KMS-11 (cell line): Measurements from ENCODE around the gene PLSCR4.

ENCODE experiments used
- H2AFZ ChIP-seq: fragments of 200-600 bp; sonication (generic); 2 replicates; pipeline ENCODE4 v1.6.1; 2016; ENCODE audit warnings: antibody characterized with exemption, mixed run types, low read depth
- H3K27ac ChIP-seq: fragments of 200-600 bp; sonication (generic); 2 replicates; pipeline ENCODE4 v1.6.1; 2016; ENCODE audit warnings: mild to moderate bottlenecking, mixed run types
- H3K27me3 ChIP-seq: fragments of 200-600 bp; sonication (generic); 2 replicates; pipeline ENCODE4 v1.6.1; 2017; ENCODE audit warnings: mild to moderate bottlenecking, low read depth, mixed run types, moderate library complexity; ENCODE audit not compliant: insufficient read depth
- H3K36me3 ChIP-seq: fragments of 200-600 bp; sonication (generic); 2 replicates; pipeline ENCODE4 v1.6.1; 2017; ENCODE audit warnings: mild to moderate bottlenecking, mixed run types; ENCODE audit not compliant: insufficient read depth
- H3K4me1 ChIP-seq: fragments of 200-600 bp; sonication (generic); 2 replicates; pipeline ENCODE4 v1.6.1; 2016; ENCODE audit warnings: mild to moderate bottlenecking, low read depth, mixed run types; ENCODE audit not compliant: poor library complexity, severe bottlenecking
- H3K4me2 ChIP-seq: fragments of 200-600 bp; sonication (generic); 2 replicates; pipeline ENCODE4 v1.7.0; 2016; ENCODE audit warnings: mild to moderate bottlenecking, mixed run types
- H3K4me3 ChIP-seq: fragments of 200-600 bp; sonication (generic); IDR thresholded peaks from 2 replicates; pipeline ENCODE4 v1.6.1; 2017; ENCODE audit warnings: low read depth, low read length, mixed read lengths; ENCODE audit not compliant: insufficient read depth
- H3K79me2 ChIP-seq: fragments of 200-600 bp; sonication (generic); 2 replicates; pipeline ENCODE4 v1.6.1; 2016; ENCODE audit warnings: low read depth, mixed run types; ENCODE audit not compliant: insufficient read depth
- H3K9ac ChIP-seq: fragments of 200-600 bp; sonication (generic); 2 replicates; pipeline ENCODE4 v1.6.1; 2016; ENCODE audit warnings: mild to moderate bottlenecking, mixed run types
- H4K20me1 ChIP-seq: fragments of 200-600 bp; sonication (generic); 2 replicates; pipeline ENCODE4 v1.6.1; 2016; ENCODE audit warnings: mild to moderate bottlenecking, mixed run types; ENCODE audit not compliant: insufficient read depth
- CTCF ChIP-seq: fragments of 200-600 bp; sonication (generic); conservative IDR thresholded peaks from 2 replicates; pipeline ENCODE4 v1.6.1; 2017; ENCODE audit warnings: low read depth, mild to moderate bottlenecking, antibody characterized with exemption, low read length, moderate library complexity, mixed read lengths

Gene PLSCR4

GRCh38 chr3:146166415-146166821, 84.5 kb downstream of the PLSCR4 start:
- H2AFZ ChIP-seq, result no peak overlapping the region
- H3K4me1 ChIP-seq, result no peaks in the 10 kb centered on the region
- H3K27ac ChIP-seq, result no peak overlapping the region

GRCh38 chr3:146165877-146166276, 85.0 kb downstream of the PLSCR4 start:
- H3K4me1 ChIP-seq, result no peaks in the 10 kb centered on the region
- H3K36me3 ChIP-seq, result no peaks in the 10 kb centered on the region
- no peaks in the 10 kb centered on the region for H4K20me1 ChIP-seq
- no peak overlapping the region for H3K4me3 ChIP-seq
- no peak for TF ChIP-seq CTCF
- no peaks in the 10 kb centered on the region for H3K79me2 ChIP-seq
- no peaks in the 10 kb centered on the region for H3K27me3 ChIP-seq
- no peak overlapping the region for H3K27ac ChIP-seq
- H3K4me2 ChIP-seq, result no peak overlapping the region
- H3K9ac ChIP-seq, result no peak overlapping the region
- no peak overlapping the region for H2AFZ ChIP-seq

More at GRCh38 chr3:146166415-146166821, 84.5 kb downstream of the PLSCR4 start:
- H3K36me3 ChIP-seq, result no peaks in the 10 kb centered on the region
- H3K27me3 ChIP-seq, result no peaks in the 10 kb centered on the region
- no peak overlapping the region for H3K4me3 ChIP-seq
- no peak overlapping the region for H3K4me2 ChIP-seq
- no peaks in the 10 kb centered on the region for H4K20me1 ChIP-seq
- TF ChIP-seq CTCF, result no peak
- no peak overlapping the region for H3K9ac ChIP-seq
- no peaks in the 10 kb centered on the region for H3K79me2 ChIP-seq

DNA sequence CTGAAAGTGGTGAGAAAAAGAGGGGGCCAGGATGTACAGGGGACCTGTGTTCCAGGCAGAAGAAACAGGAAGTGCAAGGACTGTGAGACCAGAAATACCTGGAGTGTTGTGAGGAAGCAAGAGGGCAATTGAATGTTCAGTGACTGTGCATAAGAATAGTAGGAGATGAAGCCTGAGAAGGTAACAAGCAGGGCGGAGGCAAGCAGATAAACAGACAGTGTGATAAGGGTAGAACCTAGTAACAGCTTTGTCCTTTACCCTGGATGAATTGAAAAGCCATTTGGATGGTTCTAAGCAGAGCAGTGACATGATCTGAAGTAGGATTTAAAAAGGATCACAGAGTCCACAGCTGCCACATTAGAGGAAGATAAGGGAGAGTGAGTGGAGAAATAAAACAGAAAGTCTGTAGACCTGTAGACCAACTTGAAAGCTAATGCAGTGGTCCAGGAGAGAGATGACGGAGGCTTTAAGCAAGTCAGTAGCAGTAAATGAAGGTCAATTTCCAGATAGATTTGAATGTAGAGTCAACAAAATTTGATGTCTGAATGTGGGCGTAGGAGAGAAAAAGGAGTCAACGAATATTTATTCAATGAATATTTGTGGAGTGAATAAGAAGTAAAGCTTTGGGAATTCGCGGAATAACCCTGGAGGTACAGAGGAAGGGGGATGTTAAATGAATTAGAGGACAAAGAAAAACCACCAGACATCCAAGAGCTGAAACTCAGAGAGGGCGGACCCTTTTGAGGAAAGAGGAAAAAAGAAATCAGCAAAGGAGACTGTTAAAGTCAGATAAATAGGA, 85.7 kb downstream of the PLSCR4 start:
- H3K79me2 ChIP-seq, result no peaks in the 10 kb centered on the region
- H3K4me1 ChIP-seq, result no peaks in the 10 kb centered on the region
- no peak overlapping the region for H3K4me2 ChIP-seq
- no peak overlapping the region for H3K9ac ChIP-seq
- H2AFZ ChIP-seq, result no peak overlapping the region
- no peaks in the 10 kb centered on the region for H3K27me3 ChIP-seq
- H3K27ac ChIP-seq, result no peak overlapping the region
- no peak for TF ChIP-seq CTCF
- H3K4me3 ChIP-seq, result no peak overlapping the region
- no peaks in the 10 kb centered on the region for H3K36me3 ChIP-seq
- no peaks in the 10 kb centered on the region for H4K20me1 ChIP-seq

DNA sequence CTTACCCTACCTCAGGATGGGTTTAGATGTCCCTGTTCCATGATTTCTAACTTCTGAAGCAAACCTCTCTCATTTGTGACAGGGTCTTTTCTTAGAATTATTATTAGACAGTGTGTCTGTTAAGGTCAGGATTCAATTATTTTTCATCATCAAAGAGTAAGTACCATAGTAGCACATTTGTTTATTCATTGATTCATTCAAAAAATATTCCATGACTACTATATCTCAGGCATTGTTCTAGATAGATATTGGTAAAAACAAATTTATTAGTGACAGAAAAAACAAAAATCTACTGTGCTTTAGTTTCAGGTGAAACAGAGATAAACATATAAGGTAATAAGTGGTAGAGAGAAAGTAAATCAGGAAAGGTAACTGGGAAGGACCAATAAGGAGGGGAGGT, 86.4 kb downstream of the PLSCR4 start:
- Histone ChIP-seq H3K79me2 (no peaks in the 10 kb centered on the region), H2AFZ (no peak overlapping the region), H4K20me1 (no peaks in the 10 kb centered on the region), H3K36me3 (no peaks in the 10 kb centered on the region), H3K4me2 (no peak overlapping the region), H3K27ac (no peak overlapping the region), H3K9ac (no peak overlapping the region), H3K4me1 (no peaks in the 10 kb centered on the region), H3K4me3 (no peak overlapping the region), H3K27me3 (no peaks in the 10 kb centered on the region)
- TF ChIP-seq CTCF, result no peak
